Spinal cord (tissue), 10 donors: ENCODE results near the gene MTR. TPM values are rescaled to one million over a fixed set of nuclear protein-coding genes. Genes with fewer than 3 reads are reported as not detected.

Source experiments
- DNase-seq, 6 donors: peaks; one replicate each; pipeline versions ENCODE4 v3.0.0 to v3.0.0-alpha.2; 2013 to 2015; ENCODE audit warnings: low spot score in 6 of 6, low read depth in 4 of 6
- H3K27ac ChIP-seq: one replicate; pipeline ENCODE4 v1.5.1; 2013; ENCODE audit warnings: low read depth, low read length, control low read depth
- H3K27me3 ChIP-seq: one replicate; pipeline ENCODE4 v1.6.1; 2013; ENCODE audit warnings: low read length; ENCODE audit not compliant: control insufficient read depth, insufficient read depth
- H3K36me3 ChIP-seq: one replicate; pipeline ENCODE4 v1.6.1; 2013; ENCODE audit warnings: low read length; ENCODE audit not compliant: control insufficient read depth, insufficient read depth
- H3K4me1 ChIP-seq: one replicate; pipeline ENCODE4 v1.6.1; 2013; ENCODE audit warnings: low read length; ENCODE audit not compliant: control insufficient read depth, insufficient read depth
- H3K4me3 ChIP-seq: one replicate; pipeline ENCODE4 v1.5.1; 2013; ENCODE audit warnings: low read depth, low read length, control low read depth
- H3K9me3 ChIP-seq: one replicate; pipeline ENCODE4 v1.6.1; 2013; ENCODE audit warnings: low read length; ENCODE audit not compliant: control insufficient read depth, insufficient read depth
- WGBS: methylation state at CpG from one replicate; pipeline ENCODE4 v1.1.5; 2013; ENCODE audit warnings: missing lambda C conversion rate; ENCODE audit not compliant: insufficient coverage; 5-methylcytosine and 5-hydroxymethylcytosine counted together
- polyA plus RNA-seq, 2 donors: library from polyadenylated mRNA; unstranded; fragments of 120-200 nt; gene quantifications; one replicate each; pipeline ENCODE4 v1.2.1, GENCODE V29; 2013; ENCODE audit not compliant: insufficient read length in 2 of 2
- total RNA-seq, 2 donors: library from RNA; depleted of rRNA in 1 of 2; stranded (reverse); fragments of 120-200 nt in 1 of 2; fragments of >200 nt in 1 of 2; gene quantifications; one replicate each; pipeline versions ENCODE4 v1.2.3 to v1.2.4, GENCODE V29; 2013 to 2014
- donor health status: healthy.

The MTR gene
- total and polyA plus RNA-seq, 4 donors, result 17.2 to 41.7 (median 26.4) TPM

GRCh38 chr1:236921610-236922009 lies 126.5 kb downstream of the MTR start:
- 100% methylated on average over 1 of the region's 3 CpGs for WGBS
- Histone ChIP-seq H3K4me1 (no peaks in the 10 kb centered on the region), H3K9me3 (no peaks in the 10 kb centered on the region)

GRCh38 chr1:236922190-236922589 lies 127.1 kb downstream of the MTR start:
- Histone ChIP-seq H3K4me3 (no peak overlapping the region), H3K4me1 (no peaks in the 10 kb centered on the region), H3K27ac (no peak overlapping the region), H3K36me3 (no peaks in the 10 kb centered on the region), H3K9me3 (no peaks in the 10 kb centered on the region), H3K27me3 (no peaks in the 10 kb centered on the region)
- DNase-seq, result no peak
- WGBS, result no CpG with 5 or more reads among the region's 2 CpGs

More at GRCh38 chr1:236921610-236922009, 126.5 kb downstream of the MTR start:
- DNase-seq, result no peak
- Histone ChIP-seq H3K27me3 (no peaks in the 10 kb centered on the region), H3K36me3 (no peaks in the 10 kb centered on the region), H3K4me3 (no peak overlapping the region), H3K27ac (no peak overlapping the region)

- no peak for DNase-seq
- Histone ChIP-seq H3K4me3 (no peak overlapping the region), H3K27ac (no peak overlapping the region), H3K9me3 (no peaks in the 10 kb centered on the region), H3K36me3 (no peaks in the 10 kb centered on the region), H3K27me3 (no peaks in the 10 kb centered on the region), H3K4me1 (no peaks in the 10 kb centered on the region)
- 61% methylated on average over 2 of the region's 4 CpGs for WGBS
Measured at GRCh38 chr1:236925386-236925785, 130.3 kb downstream of the MTR start.

GRCh38 chr1:236930503-236930902 lies 135.4 kb downstream of the MTR start:
- no peaks in the 10 kb centered on the region for H3K4me1 ChIP-seq
- WGBS, result 91% methylated on average over 4 of the region's 4 CpGs

GRCh38 chr1:236938760-236939159 lies 143.7 kb downstream of the MTR start:
- no peaks in the 10 kb centered on the region for H3K36me3 ChIP-seq
- DNase-seq, result peak in 1 of 6 donors; percentile 8
- no peaks in the 10 kb centered on the region for H3K27me3 ChIP-seq
- WGBS, result 88% methylated on average over 4 of the region's 5 CpGs
- no peaks in the 10 kb centered on the region for H3K4me1 ChIP-seq
- H3K9me3 ChIP-seq, result no peaks in the 10 kb centered on the region
- no peak overlapping the region for H3K4me3 ChIP-seq
- H3K27ac ChIP-seq, result no peak overlapping the region

More at GRCh38 chr1:236930503-236930902, 135.4 kb downstream of the MTR start:
- H3K27ac ChIP-seq, result no peak overlapping the region
- H3K4me3 ChIP-seq, result no peak overlapping the region
- no peaks in the 10 kb centered on the region for H3K27me3 ChIP-seq
- no peak for DNase-seq
- no peaks in the 10 kb centered on the region for H3K36me3 ChIP-seq
- H3K9me3 ChIP-seq, result no peaks in the 10 kb centered on the region

GRCh38 chr1:236942431-236942830 lies 147.3 kb downstream of the MTR start:
- Histone ChIP-seq H3K9me3 (no peaks in the 10 kb centered on the region), H3K4me1 (no peaks in the 10 kb centered on the region), H3K27ac (no peak overlapping the region), H3K36me3 (no peaks in the 10 kb centered on the region), H3K4me3 (no peak overlapping the region), H3K27me3 (no peaks in the 10 kb centered on the region)
- no peak for DNase-seq

GRCh38 chr1:236944556-236944955 lies 149.5 kb downstream of the MTR start:
- Histone ChIP-seq H3K4me1 (no peaks in the 10 kb centered on the region), H3K9me3 (no peaks in the 10 kb centered on the region), H3K4me3 (no peak overlapping the region), H3K36me3 (no peaks in the 10 kb centered on the region), H3K27ac (no peak overlapping the region), H3K27me3 (no peaks in the 10 kb centered on the region)
- no peak for DNase-seq
- WGBS, result no CpG with 5 or more reads among the region's 2 CpGs

GRCh38 chr1:236945002-236945401 lies 149.9 kb downstream of the MTR start:
- WGBS, result 100% methylated on average over 1 of the region's 3 CpGs
- Histone ChIP-seq H3K4me1 (no peaks in the 10 kb centered on the region), H3K27ac (no peak overlapping the region), H3K4me3 (no peak overlapping the region), H3K36me3 (no peaks in the 10 kb centered on the region), H3K27me3 (no peaks in the 10 kb centered on the region), H3K9me3 (no peaks in the 10 kb centered on the region)
- DNase-seq, result no peak

- DNase-seq, result no peak
- H3K9me3 ChIP-seq, result no peaks in the 10 kb centered on the region
- peaks cover 8% of the 10 kb centered on the region for H3K4me1 ChIP-seq
- no peak overlapping the region for H3K4me3 ChIP-seq
- H3K27me3 ChIP-seq, result no peaks in the 10 kb centered on the region
- no peaks in the 10 kb centered on the region for H3K36me3 ChIP-seq
- no peak overlapping the region for H3K27ac ChIP-seq
- 44% methylated on average over 7 of the region's 8 CpGs for WGBS
Measured at GRCh38 chr1:236947794-236948193, 152.7 kb downstream of the MTR start.

GRCh38 chr1:236948381-236948780 lies 153.3 kb downstream of the MTR start:
- Histone ChIP-seq H3K27me3 (no peaks in the 10 kb centered on the region), H3K9me3 (no peaks in the 10 kb centered on the region), H3K4me1 (peaks cover 10% of the 10 kb centered on the region), H3K36me3 (no peaks in the 10 kb centered on the region), H3K27ac (no peak overlapping the region), H3K4me3 (no peak overlapping the region)
- WGBS, result 82% methylated on average over 4 of the region's 4 CpGs
- peak in 1 of 6 donors; percentile 64 for DNase-seq
